Activated CD4-positive, CD25-positive, alpha-beta regulatory T cell treated with anti-CD3 and anti-CD28 coated beads, Interleukin-2, amount 50 U/mL, for 72 hours (primary cell): ENCODE measurements around the gene FCRL4.
"Not testable (repeated sequence)": the region's sequence is repeated elsewhere in the genome, so short reads cannot be mapped to it uniquely, and the experiment has no call there.

Experiments
- DNase-seq: peaks from one replicate; pipeline ENCODE4 v3.0.0; 2021

The FCRL4 gene

DNA sequence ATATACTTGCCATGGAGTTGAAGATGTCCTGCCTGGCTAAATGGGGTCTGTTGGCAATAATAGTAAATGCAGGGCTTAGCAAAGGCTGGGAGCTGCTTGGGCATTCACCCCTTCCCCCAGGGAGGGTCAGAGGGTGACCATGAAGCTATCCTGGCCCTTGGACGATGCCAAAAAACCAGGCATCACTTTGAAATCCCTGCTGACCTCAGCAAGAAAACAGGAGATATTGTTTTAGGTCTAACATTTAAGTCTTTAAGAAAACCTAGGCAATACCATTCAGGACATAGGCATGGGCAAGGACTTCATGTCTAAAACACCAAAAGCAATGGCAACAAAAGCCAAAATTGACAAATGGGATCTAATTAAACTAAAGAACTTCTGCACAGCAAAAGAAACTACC lies 49.8 kb downstream of the FCRL4 start:
- DNase-seq, result not testable (repeated sequence)

DNA sequence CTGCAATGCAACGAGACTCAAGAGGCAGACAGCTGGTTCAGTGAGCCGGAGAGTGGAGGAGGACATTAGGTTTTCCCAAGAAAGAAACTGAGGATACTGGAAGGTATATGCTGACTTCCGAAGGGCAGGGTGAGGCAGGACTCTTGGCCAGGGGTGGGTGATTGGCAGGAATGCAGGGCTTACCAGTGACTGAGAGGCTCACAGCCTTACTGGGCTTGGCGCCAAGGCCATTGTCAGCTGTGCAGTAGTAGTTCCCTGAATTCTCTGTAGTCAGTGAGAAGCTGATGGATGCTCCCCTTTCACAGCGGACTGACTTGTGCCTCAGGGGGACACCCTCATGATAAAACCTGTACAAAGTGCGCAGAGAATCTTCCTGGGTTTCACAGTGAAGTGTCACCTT lies 55.2 kb downstream of the FCRL4 start:
- no peak for DNase-seq

DNA sequence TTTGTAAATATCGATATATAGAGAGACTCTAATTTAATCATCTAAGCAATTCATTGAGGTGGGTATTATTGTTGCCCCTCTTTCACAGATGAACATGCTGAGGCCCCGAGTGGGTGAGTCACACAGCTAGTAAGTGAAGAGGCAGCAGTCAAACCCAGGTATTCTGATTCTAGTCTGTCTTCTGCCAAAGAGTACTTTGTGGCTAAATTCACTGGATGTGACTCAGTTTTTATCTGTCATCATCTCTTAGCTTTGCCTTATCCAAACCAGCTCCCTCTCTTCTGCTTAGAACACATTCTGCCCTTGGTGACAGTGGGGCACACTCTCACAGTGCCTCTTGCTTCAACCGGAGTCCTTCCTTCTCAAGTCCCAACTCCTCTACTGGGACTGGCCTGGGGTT lies 57.0 kb downstream of the FCRL4 start:
- no peak for DNase-seq

GRCh38 chr1:157540160-157540748 lies 57.6 kb downstream of the FCRL4 start:
- no peak for DNase-seq

DNA sequence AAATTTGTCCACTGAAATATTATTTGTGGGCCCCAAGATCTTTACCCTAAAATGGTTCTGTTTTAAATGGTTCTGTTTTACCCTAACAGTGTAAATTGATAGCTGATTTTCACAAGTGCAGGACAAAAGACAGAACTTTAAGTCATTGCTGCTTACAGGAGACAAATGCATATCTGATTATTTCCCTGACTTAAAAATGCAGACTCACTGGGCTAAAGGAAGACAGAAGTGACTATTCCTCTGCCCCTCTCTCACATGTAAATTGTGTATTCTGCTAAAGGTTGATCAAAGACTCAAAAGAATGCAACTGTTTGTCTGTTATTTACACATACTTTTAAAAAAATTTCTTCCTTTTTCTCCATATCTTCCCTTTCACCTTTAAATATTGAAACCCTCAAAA lies 58.3 kb downstream of the FCRL4 start:
- no peak for DNase-seq

- DNase-seq, result no peak
These were observed 65.3 kb downstream of the FCRL4 start for GRCh38 chr1:157532569-157532968.

GRCh38 chr1:157523774-157524493 lies 74.0 kb downstream of the FCRL4 start:
- DNase-seq, result no peak
